Measurements from ENCODE around the gene BMP2.

BMP2 gene

GRCh38 chr20:6767536-6768227, at the start of gene BMP2:
Gene BMP2 (plus strand): TSS chr20:6767686. CDS start chr20:6770127, 2,441 bp downstream.
- DNase-seq, result peak; percentile 62

- DNase-seq, result no peak
Measured at GRCh38 chr20:6718662-6719368, 48.7 kb upstream of the BMP2 start.

- DNase-seq, result no peak
Measured at GRCh38 chr20:6719369-6719721, 48.1 kb upstream of the BMP2 start.

- no peak for DNase-seq
Measured at GRCh38 chr20:6726761-6727160, 40.7 kb upstream of the BMP2 start.

- no peak for DNase-seq
Measured at GRCh38 chr20:6730672-6731328, 36.7 kb upstream of the BMP2 start.

- peak; percentile 48 for DNase-seq
Measured at GRCh38 chr20:6732001-6732447, 35.5 kb upstream of the BMP2 start.

GRCh38 chr20:6732851-6733250, 34.6 kb upstream of the BMP2 start:
- DNase-seq, result no peak

GRCh38 chr20:6733965-6734364, 33.5 kb upstream of the BMP2 start:
- no peak for DNase-seq

GRCh38 chr20:6735942-6736845, 31.3 kb upstream of the BMP2 start:
- DNase-seq, result peak; percentile 28

- DNase-seq, result no peak
Measured at GRCh38 chr20:6739406-6739805, 28.1 kb upstream of the BMP2 start.

GRCh38 chr20:6740096-6740495, 27.4 kb upstream of the BMP2 start:
- no peak for DNase-seq

- no peak for DNase-seq
Measured at GRCh38 chr20:6744180-6744579, 23.3 kb upstream of the BMP2 start.

- DNase-seq, result no peak
Measured at GRCh38 chr20:6744805-6745204, 22.7 kb upstream of the BMP2 start.

- no peak for DNase-seq
Measured at GRCh38 chr20:6746901-6747609, 20.4 kb upstream of the BMP2 start.

GRCh38 chr20:6750438-6750837, 17.0 kb upstream of the BMP2 start:
- no peak for DNase-seq

GRCh38 chr20:6756693-6757595, 10.5 kb upstream of the BMP2 start:
- DNase-seq, result no peak

GRCh38 chr20:6764619-6765018, 2.9 kb upstream of the BMP2 start:
- DNase-seq, result no peak

GRCh38 chr20:6765469-6766058, 1.9 kb upstream of the BMP2 start:
- DNase-seq, result no peak

- DNase-seq, result no peak
Measured at GRCh38 chr20:6766433-6766832, 1.1 kb upstream of the BMP2 start.

- DNase-seq, result no peak
Measured at GRCh38 chr20:6767126-6767535, 355 bp upstream of the BMP2 start.
